ENCODE measurements around the gene CUBN. TPM values are rescaled to one million over a fixed set of nuclear protein-coding genes. Genes with fewer than 3 reads are reported as not detected.

The CUBN gene
- total and polyA plus RNA-seq, 9 of the 15 experiments (the other 6 are each of a cell fraction or from before 2014, with no cell fraction given): 0.04 to 0.33 (median 0.09) TPM

DNA sequence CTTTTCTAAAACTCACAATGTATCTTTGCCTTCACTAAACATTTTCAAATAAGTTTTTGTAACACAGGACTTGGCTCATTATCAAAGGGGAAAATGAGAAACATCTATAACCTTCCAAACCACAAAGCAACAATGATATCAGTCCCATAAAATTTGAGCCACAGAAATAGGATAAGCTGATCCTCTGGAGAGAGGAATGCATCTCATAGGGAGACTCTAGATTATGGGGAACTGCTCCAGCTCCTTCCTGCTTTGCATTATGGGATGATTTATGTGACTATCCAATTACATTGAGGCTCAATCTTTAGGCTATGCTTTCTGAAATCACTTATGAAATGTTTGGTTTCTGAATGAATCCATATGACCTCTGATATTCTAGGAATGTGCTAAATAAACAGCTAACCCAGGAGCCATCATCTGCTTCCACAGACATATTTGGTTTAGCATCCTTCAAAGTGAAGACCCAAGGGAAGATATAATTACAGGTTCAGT is 70.4 kb downstream of the CUBN start:
- no peaks in the 10 kb centered on the region for H4K20me1 ChIP-seq (replicated peaks; ENCODE audit: control insufficient read depth, insufficient read depth, low read length)
- CTCF ChIA-PET (ENCODE audit: low intra/inter-chr PET ratio): no interaction called here
- no peak overlapping the region for H3K9ac ChIP-seq (ENCODE audit: insufficient read depth in 1 of 2, low read depth in 2 of 2, low read length in 2 of 2)
- H3K27ac ChIP-seq (ENCODE audit: extremely low read depth, low read depth, low read length): no peak overlapping the region
- intact Hi-C loops (cut with micrococcal nuclease): no loop called here
- no peaks in the 10 kb centered on the region for H3K9me1 ChIP-seq (ENCODE audit: control insufficient read depth, insufficient read depth, low read length)
- no peaks in the 10 kb centered on the region for H3K36me3 ChIP-seq (ENCODE audit: control insufficient read depth, insufficient read depth, low read length)
- H3K4me3 ChIP-seq: no peak overlapping the region
- no peaks in the 10 kb centered on the region; a peak in 2 of 5 replicates for H3K4me1 ChIP-seq (replicated peaks in 1 of 2; ENCODE audit: control insufficient read depth in 2 of 2, insufficient read depth in 2 of 2, low read length in 2 of 2)
- DNase-seq (ENCODE audit: extremely low read depth in 1 of 4, low spot score in 3 of 4) (no peak), ATAC-seq (no peak), FAIRE-seq (no peak)
- H2AFZ ChIP-seq (ENCODE audit: low read depth, low read length): no peak overlapping the region
- POLR2A ChIA-PET: no interaction called here
- H3K9me3 ChIP-seq (replicated peaks; ENCODE audit: control insufficient read depth, insufficient read depth, low read depth, low read length): no peaks in the 10 kb centered on the region
- no peaks in the 10 kb centered on the region for H3K79me2 ChIP-seq (ENCODE audit: control insufficient read depth, insufficient read depth, low read length)
- no peaks in the 10 kb centered on the region for H3K27me3 ChIP-seq (ENCODE audit: control insufficient read depth in 2 of 2, insufficient read depth in 2 of 2, low read length in 2 of 2)
- in situ Hi-C loops (cut with MboI): no loop called here
- no peak overlapping the region for H3K4me2 ChIP-seq (ENCODE audit: insufficient read depth, low read length)
- no TSS peak for BruUV-seq (replicated peaks)
- peak; percentile 16 for TF ChIP-seq MEIS2 (IDR thresholded peaks at IDR 0.05; ENCODE audit: partially characterized antibody)
- TF ChIP-seq EHMT2 (IDR thresholded peaks at IDR 0.05): no peak
- no peak for TF ChIP-seq VEZF1 (CRISPR knock-in tag; IDR thresholded peaks at IDR 0.05)
- TF ChIP-seq ZBTB49 (CRISPR knock-in tag; IDR thresholded peaks at IDR 0.05; ENCODE audit: borderline replicate concordance): no peak
- TF ChIP-seq, protein P1, sequence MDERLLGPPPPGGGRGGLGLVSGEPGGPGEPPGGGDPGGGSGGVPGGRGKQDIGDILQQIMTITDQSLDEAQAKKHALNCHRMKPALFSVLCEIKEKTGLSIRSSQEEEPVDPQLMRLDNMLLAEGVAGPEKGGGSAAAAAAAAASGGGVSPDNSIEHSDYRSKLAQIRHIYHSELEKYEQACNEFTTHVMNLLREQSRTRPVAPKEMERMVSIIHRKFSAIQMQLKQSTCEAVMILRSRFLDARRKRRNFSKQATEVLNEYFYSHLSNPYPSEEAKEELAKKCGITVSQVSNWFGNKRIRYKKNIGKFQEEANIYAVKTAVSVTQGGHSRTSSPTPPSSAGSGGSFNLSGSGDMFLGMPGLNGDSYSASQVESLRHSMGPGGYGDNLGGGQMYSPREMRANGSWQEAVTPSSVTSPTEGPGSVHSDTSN (CRISPR knock-in tag; IDR thresholded peaks at IDR 0.05; ENCODE audit: low read depth): no peak
- TF ChIP-seq, protein P1 (tag; conservative IDR thresholded peaks at IDR 0.05; ENCODE audit: low read depth): 0 out of 2 replicates have a peak, but pooled peaks have one; percentile 22

Measured in K562 (cell line).